Retina (tissue), 1 donor: ENCODE results near the gene MYLK.

ENCODE experiments used
- DNase-seq: peaks from one replicate; pipeline ENCODE4 v3.0.0-alpha.2; 2016

Gene MYLK

DNA sequence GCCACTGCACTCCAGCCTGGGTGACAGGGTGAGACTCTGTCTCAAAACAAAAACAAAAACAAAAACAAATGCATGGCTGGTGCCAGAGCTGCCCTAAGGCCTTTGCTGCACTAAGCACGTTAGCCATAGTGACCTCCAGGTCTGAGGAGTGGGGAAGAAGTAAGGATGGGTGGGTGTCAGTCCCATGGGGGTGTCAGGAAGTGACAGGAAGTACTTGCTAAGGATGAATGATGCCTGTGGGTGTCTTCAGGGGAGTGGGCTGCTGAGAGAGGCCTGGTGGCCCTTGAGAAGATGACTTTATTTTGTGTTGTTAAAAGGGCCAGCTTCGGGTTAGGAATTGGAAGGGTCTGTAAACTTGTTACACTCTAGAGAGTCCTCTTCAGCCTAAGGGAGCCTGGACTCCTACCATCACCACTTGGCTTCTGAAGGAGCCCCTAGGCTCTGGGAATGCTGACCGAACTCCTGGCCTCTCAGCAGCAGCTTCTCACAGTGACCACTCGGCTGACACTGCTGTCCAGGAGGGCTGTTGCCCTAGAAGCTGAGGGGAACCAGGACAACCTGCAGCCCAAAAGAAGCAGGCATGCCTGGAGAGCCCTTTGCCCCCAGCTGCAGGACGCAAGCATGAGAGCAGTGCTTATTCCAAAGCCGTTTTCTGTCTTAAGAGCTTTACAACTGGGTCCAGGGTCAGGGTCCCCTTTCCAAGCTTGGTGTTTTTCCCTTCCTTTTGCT, 116.4 kb downstream of the MYLK start:
- DNase-seq, result no peak

DNA sequence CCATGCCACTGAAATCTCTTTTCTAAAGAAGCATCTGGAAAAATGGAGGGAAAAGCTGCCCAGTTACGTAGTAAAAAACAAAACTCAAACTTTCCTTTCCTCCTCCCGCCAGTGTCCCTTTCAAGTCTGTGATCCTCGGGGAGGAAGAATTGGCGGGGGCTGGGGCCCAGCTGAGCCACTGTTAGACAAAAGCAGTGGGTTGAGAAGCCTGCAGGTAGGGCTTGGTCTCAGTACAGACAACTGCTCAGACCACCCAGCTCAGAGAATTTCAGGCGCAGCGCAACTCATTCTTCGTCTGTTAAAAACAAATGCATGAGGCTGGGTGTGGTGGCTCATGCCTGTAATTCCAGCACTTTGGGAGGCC, 117.1 kb downstream of the MYLK start:
- no peak for DNase-seq

DNA sequence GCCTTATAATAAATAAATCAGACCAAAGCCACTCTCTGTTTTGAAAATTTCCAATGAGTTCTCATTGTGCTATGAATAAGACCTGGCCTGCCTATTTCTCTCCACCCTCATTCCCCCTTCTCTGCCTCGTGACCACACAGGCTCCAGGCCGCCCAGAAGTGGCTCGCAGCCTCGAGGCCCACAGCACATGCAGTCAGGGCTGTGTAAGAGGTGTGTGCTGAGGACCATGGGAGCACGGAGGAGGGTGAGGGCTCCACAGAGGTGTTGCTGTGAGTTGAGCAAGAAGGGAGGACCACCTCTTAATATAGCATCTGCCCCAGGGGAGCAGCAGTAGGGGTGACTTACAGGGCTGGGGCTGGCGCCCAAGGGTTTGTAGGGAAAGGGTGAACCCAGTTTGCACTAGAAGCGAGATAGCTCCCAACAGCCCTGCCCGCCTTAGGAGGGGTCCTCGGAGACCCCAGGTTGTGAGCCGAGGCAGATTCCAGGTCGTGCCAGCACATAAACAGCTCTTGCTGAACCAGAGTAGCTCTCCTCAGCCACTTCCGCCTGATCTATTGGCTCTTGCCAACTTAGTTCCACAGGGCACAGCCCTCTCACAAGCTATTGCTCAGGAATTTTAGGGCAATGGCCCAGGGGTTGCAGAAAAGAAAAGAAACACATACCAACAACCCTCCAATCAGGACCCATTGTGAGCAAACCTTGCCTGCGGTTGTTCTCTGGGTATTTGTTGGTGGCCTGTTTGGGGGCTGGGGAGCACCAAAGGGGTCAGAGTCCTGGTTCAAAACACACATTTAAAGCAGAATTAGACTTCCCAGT, 117.7 kb downstream of the MYLK start:
- DNase-seq, result no peak

DNA sequence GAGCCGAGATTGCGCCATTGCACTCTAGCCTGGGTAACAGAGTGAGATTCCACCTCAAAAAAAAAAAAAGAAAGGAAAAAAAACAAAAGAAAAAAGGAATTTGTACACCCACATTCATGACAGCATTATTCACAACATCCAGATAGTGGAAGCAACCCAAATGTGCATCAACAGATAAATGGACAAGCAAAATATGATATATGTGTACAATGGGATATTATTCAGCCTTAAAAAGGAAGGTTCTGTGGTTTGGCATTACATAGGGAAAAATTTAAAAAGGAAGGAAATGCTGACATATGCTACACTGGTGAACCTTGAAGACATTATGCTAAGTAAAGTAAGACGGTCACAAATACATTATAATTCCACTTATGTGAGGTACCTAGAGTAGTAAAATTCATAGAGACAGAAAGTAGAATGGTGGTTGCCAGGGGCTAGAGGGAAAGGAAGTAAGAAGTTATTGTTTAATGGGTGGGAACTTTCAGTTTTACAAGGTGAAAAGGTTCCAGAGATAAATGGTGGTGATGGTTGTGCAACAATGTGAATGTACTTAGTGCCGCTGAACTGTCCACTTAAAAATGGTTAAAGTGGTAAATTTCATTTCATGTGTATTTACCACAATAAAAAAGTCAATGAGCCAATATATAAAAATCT, 118.5 kb downstream of the MYLK start:
- no peak for DNase-seq

DNA sequence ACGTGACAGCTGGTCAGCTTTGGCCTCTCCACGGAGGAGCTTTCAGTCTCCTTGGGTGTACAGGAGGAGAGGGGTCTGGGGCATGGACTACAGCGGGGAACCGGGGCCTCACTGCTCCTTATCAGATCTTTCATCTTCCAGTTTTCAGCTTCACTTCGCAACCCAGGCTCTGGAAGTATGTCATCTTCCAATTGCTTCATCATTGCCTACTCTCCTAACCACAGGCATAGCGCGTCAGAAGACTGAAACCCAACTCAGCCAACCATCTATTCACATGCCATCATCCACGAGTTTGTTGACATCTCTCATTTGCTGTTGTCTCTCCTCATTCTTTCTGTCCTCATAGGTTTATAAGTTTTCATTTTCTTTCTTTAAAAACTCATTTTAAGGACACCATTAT, 119.5 kb downstream of the MYLK start:
- no peak for DNase-seq

DNA sequence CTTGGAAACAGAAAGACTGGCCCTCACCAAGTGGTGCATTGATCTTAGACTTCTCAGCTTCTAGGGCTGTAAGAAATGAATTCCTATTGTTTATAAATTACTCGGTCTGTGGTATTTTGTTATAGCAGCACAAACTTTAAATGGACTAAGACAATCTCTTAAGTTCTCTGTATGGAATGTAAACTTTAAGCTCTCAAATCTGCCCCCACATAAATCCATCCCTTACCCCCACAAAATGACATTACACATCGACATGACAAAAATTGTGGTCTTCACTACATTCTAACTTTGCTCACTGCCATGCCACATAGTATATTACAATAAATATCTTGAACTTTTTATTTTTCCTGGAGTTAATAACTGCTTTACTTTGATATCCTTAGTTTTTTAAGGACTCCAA, 121.3 kb downstream of the MYLK start:
- DNase-seq, result no peak

DNA sequence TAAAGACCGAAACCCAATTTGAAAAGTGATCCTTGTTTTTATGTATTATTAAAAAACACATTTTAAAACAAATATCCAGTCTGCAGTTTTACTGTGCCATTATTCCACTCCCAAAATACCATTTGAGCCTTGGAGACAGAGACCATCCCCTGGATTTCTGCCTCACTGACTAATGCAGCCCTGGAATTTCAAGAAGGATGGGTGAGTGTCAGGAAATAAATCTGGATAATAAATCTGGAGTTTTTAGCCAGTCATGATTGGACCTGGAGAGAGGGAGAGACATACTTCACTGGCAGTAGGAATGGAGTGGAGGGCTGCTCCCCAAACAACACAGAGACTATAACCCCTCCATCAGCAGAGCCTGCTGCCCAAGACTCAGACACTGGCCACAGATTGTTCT, 123.3 kb downstream of the MYLK start:
- DNase-seq, result no peak

DNA sequence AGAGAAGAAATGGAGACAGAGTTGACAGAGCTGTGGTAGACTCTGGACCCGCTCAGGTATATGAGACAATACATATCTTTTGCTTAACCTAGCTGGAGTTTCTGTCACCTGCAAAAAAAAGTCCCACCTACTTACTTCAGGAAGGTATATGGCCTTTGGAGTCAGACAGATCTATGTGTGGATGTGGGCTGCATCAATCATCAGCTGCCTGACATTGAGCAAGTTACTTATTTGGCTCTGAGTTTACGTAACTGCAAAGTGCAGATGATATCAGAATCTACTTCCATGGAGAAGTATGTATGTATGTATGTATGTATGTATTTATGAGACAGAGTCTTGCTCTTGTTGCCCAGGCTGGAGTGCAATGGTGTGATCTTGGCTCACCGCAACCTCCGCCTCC, 124.3 kb downstream of the MYLK start:
- no peak for DNase-seq

DNA sequence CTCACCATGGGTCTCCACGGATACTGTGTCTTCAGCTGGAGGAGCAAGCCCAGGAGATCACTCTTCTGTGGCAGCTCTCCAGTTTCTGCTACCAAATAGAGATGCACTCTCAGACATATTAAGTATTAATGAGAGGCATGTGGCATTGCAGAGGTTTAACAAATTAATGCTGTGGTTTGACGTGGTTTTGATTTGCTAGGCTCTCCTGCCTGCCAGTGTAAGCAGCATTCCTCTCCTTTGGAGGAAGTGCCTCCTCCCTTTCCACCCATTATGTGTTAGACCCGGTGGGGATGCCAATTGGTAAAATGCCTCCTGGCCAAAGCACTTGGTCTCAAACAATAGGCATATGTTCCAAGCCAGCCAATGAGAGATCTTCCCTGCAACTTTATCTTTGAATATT, 124.8 kb downstream of the MYLK start:
- no peak for DNase-seq

DNA sequence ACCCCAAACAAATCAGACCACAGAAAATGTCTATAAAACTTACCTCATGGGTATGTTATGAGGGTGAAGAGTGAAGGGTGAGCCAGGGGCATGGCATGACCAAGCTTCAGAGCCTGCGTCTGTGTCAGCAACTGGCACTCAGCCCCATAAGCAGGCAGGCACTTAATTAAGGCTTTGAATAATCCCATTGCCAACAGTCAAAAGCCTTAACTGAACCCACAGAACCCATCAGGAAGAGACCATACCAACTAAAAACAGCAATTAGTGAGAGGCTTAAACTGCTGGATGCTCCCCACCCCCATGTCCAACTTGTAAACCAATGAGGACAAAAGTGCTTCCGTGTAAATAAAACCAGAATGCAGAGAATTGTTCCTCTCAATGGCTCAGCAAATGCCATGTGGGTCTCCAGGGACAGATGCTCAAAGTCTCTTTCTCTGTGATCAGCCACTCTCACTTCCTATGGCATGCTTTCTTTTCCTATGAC, 126.0 kb downstream of the MYLK start:
- peak; percentile 35 for DNase-seq

DNA sequence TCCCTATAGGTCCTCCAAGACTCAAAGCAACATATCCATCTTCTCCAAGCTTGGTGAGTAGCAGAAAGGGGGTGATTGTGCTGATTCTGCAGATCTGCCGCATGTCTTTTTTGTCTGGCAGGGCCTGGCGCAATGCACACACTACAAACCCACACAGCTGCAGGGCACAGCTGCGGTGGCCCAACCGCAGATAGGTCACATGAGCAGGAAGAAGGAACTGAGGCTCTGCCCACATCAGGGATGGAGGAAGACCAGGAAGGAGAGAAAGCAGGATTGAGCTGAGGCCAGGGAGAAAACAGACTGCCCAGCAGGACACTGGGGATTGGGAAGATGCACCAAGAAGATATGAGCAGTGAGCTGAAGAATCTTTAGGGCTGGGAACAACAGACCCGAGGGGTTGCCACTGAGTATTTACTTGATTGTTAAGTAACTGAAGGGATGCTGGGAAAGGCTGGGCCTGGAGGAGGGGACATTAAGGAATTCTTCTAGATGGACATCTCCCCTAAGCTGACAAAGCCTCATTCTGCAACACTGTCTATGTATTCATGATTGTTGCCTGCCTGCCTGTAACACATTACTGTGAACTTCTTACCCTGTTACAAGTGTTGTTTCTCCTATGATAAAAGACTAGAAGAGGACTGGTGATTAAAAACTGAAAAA, 126.7 kb downstream of the MYLK start:
- no peak for DNase-seq

DNA sequence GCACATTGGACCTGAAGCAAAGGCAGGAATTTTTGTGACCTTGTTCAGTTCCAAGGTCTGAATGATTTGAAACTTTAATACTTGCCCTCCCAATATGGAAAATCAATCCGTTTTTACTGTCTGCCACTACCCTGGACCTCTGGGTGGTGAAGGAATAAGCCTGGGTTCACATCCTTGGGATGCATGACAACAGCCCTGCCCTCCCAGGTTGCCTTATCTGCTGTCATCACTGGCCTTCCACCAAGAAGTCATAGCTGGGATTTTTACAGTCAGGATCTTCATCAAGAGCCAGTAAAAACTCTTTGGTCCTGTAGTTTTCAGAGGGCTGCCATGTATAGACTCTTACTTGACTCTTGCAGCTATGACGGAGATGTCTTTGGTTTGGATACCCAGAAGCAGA, 128.6 kb downstream of the MYLK start:
- DNase-seq, result no peak

DNA sequence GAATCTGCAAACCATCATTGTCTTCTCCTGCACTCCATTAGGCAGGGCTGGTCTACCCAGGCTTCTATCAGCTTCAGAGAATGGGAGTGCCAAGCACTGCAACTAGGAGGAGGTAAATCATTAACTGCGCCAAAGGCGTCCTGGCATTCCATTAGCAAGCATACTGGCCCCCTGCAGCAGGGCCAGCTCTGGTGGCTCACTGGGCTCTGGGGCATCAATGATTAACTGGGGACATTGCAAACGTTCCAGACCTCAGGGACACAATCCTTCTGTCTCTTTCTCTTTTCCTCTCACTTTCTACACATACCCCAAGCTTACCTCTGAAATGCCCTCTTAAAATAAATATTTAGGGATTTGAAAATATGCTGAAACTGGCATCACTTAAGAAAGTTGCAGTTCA, 129.0 kb downstream of the MYLK start:
- DNase-seq, result no peak

DNA sequence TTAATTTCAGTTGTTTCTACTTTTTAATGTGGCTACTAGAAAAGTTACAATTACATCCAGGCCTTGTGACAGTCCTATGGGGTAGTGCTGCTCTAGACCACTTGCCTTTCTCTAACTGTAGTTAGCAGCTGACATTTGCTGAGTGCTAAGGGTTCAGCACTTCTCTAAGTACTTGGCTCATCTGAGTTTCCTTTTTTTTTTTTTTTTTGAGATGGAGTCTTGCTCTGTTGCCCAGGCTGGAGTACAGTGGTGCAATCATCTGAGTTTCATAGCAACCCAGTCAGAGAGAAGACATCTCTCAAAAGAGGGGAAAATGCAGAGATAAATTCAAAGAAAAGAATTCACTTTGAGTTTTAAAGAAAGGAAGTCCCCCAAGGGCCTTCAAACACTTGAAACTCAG, 130.8 kb downstream of the MYLK start:
- no peak for DNase-seq

DNA sequence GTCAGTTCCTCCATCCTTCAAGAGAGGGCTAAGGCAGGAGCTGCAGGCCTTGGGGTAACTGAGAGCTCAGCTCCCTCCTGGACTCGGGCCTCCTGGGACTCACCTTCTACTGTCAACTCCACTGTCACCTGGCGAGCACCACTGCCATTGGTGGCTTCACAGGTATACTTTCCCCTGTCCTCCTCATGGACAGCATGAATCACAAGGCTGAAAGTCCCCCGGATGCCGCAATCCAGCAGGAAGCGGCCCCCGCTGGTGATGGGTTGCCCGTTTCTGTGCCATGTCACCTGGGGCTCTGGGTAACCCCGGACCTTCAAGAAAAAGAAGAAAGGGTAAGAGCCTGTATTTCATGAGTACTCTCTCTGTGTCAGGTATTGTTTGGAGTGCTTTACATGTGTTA, 131.9 kb downstream of the MYLK start:
- no peak for DNase-seq

DNA sequence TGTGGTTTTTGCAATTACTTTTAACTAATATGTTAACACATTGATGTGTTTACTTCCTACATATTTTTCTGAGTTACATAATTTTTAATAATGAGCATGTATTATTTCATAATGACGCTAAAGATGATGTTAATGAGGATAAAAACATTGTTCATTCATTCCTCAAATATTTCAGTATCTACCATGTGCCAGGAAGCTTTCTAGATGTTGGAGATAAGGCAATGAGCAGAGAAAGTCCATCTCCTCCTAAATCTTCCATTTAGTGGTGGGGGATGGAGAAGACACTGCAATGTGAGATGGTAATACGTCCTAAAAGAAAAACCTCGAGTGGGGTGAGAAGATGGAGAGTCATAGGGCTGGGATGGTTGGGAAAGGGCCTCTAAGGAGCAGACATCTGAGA, 132.7 kb downstream of the MYLK start:
- no peak for DNase-seq

DNA sequence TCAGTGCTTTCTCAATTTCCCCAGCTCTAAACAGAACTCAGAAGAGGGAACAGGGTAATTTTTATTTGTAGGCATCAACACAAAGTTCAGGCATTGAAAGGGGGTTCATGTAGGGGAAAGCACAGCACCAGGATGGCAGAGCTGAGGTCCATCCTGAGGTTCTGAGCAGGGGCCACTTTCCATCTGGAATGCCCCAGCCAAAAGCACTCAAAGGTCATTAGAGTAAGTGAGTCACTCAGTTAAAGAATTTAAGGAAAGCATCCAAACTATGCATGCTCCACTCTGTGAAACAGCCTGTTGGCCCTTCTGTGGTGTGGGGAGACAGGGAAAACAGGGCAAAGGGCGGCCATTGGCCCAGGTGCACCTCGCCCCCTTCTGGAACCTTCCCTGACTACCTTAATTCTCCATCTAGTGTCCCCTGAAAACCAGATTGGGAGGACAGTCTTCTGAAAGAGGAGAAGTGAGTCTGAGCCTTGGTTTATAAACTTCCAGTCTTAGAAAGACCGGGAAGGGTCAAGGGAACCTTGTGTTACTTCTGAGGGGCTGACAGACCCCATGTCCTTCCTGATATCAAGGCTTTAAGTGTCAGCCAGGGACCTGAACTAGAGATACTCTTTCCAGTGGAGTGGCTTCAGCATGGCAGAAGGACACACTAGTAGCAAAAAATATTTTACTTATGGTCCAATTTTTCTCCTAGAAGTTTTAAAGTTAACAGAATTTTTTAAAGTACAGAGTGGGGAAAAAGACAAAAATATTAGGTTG, 133.3 kb downstream of the MYLK start:
- no peak for DNase-seq

DNA sequence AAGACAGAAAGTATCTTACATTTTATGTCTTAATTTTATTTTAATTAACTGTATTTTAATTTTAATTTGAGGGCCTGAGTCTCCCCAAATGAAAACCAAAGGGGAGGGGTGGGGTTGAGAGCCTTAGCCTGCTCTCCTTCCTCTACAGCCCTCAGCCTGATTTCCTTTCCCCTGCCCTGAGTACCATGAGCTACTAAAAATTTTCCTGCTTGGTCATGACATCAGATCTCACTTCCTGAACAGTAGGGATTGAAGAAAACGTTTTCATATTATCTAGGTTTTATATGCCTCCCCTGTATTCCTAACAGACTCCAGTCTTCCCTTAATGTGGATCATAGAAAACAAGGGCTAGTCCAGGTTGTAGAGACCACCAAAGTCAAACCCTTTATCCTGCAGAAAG, 133.9 kb downstream of the MYLK start:
- DNase-seq, result no peak

DNA sequence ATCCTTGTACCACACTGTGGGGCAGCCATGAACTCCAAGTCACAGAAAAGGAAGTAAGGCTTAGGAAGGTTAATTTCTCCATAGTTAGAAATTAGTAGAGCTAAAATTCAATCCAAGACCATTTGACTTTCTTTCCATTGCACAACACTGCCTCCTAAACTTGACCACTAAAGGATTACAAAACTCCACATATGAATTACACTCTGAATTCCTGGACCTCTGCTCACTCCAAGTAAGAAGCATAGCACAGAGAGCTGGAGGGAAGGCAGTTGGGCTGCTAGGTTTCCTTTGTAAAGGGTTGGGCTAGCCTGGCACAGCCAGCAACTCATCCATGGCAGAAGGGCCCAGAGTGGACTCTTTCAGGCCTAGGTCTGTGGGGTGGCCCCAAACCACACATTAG, 134.4 kb downstream of the MYLK start:
- no peak for DNase-seq

DNA sequence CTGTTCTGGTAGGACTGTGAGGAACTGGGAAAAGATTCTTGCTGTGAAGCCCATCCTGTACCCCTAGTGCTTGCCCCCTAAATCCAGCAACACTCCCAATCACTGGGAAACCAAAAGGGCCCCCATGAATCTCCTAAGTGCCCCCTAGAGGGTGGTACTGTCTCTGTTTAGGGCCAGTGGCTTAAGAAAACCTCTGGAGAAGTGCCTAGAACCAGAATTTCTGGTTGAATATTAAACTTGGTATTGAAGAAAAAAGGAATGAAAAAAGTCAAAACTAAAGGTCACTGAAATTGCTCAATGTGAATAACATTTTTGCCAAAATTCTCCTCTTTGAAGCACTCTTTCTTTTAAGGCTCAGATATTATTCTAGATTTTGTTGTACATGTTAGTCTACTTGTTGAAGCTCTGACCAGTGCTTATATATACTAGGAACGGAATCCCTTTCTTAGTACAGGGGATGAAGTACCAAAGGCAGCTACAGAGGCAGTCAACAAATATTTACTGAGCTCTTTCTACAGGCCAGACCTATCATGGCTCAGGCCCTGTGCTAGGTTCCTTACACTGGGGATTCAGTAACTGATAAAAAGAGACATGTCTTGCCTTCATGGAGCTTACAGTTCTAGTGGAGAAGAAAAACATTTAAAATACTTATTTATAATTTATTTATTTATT, 138.8 kb downstream of the MYLK start:
- DNase-seq, result no peak

DNA sequence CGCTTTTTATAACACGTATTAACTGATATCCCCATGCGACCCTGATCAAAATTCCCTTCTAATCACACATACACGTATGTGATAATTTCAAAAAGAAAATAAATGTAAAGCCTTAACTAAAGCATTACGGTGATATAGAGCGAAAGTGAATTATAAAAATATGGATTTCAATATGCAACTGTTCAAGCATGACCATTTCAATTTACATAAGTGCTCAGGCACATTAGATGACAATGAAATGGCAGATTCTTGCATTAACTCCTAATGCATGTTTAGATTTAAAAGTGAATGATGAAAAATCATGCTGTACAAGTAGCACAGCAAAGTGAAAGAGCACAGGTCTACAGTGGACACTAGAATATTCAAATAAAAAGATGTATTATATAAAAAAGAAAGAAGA, 140.1 kb downstream of the MYLK start:
- DNase-seq, result no peak

DNA sequence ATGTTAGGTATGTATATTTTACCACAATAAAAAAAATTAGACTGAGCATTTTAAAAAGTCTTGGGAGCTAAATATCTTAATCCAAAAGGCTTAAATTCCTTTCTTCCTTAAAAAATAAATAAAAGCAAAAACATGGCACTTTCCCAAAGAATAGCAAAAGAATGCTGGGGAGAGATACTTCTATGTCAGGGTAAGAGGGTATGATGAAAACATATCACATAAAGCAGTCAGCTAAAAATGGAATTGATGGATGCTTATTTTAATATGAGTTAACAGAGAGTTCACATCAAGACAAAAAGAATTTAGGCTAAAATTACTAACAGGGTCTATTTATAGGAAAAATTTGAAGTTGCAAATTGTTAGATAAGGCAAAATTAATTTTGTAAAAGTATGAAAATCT, 141.0 kb downstream of the MYLK start:
- no peak for DNase-seq
